Erythroblast (primary cell): ENCODE data around the gene TAOK1.

Experiments
- DNase-seq, 2 experiments: peaks; one replicate each; lab custom pipeline; 2025; lab: John Stamatoyannopoulos, UW
- GATA1 ChIP-seq: IDR thresholded peaks from 2 replicates; pipeline ENCODE4 v1.6.1; 2011; ENCODE audit warnings: low read depth, mild to moderate bottlenecking, control low read depth, low read length, moderate library complexity
- POLR2A ChIP-seq: IDR thresholded peaks from 2 replicates; pipeline ENCODE4 v1.6.1; 2011; ENCODE audit warnings: mild to moderate bottlenecking, low read length

TAOK1 gene

GRCh38 chr17:29595943-29596774, 206.0 kb downstream of the TAOK1 start:
- TF ChIP-seq GATA1 (no peak), POLR2A (no peak)
- no peak for DNase-seq

GRCh38 chr17:29596811-29597210, 206.6 kb downstream of the TAOK1 start:
- no peak for DNase-seq
- no peak for TF ChIP-seq GATA1
- no peak for TF ChIP-seq POLR2A

GRCh38 chr17:29597361-29598172, 207.4 kb downstream of the TAOK1 start:
- no peak for DNase-seq
- TF ChIP-seq GATA1 (no peak), POLR2A (no peak)
